Measurements from ENCODE around the gene VARS2.

GRCh38 chr6:30891816-30892538 lies 22.1 kb upstream of the VARS2 start:
- TF ChIP-seq, protein P1, sequence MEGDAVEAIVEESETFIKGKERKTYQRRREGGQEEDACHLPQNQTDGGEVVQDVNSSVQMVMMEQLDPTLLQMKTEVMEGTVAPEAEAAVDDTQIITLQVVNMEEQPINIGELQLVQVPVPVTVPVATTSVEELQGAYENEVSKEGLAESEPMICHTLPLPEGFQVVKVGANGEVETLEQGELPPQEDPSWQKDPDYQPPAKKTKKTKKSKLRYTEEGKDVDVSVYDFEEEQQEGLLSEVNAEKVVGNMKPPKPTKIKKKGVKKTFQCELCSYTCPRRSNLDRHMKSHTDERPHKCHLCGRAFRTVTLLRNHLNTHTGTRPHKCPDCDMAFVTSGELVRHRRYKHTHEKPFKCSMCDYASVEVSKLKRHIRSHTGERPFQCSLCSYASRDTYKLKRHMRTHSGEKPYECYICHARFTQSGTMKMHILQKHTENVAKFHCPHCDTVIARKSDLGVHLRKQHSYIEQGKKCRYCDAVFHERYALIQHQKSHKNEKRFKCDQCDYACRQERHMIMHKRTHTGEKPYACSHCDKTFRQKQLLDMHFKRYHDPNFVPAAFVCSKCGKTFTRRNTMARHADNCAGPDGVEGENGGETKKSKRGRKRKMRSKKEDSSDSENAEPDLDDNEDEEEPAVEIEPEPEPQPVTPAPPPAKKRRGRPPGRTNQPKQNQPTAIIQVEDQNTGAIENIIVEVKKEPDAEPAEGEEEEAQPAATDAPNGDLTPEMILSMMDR (IDR thresholded peaks at IDR 0.05 in 8 of 11, conservative IDR thresholded peaks at IDR 0.05 in 3 of 11): no peak
- TF ChIP-seq POLR2A (IDR thresholded peaks at IDR 0.05) (no peak), POLR2AphosphoS5 (IDR thresholded peaks at IDR 0.05) (no peak)
